GM23338 (cell line): ENCODE measurements around the gene CPD. TPM values are rescaled to one million over a fixed set of nuclear protein-coding genes. Genes with fewer than 3 reads are reported as not detected.
A peak's percentile ranks its signal among the peaks of the same experiment; 100 is the strongest.
"Not testable (repeated sequence)": the region's sequence is repeated elsewhere in the genome, so short reads cannot be mapped to it uniquely, and the experiment has no call there.

Experiments
- ATAC-seq: fragments of 200-7000 bp; cut with Tn5 transposase; 3 replicates; pipeline ENCODE4 v1.9.1; 2020
- DNase-seq: peaks from one replicate; pipeline ENCODE4 v3.0.0-alpha.2; 2015; ENCODE audit warnings: low spot score
- H2AFZ ChIP-seq: fragments of 200-600 bp; sonication (generic); 2 replicates; pipeline ENCODE4 v1.8.0; 2016; ENCODE audit warnings: antibody characterized with exemption, mild to moderate bottlenecking, moderate library complexity
- H3F3A ChIP-seq: fragments of 200-600 bp; sonication (generic); replicated peaks from 2 replicates; pipeline ENCODE4 v1.8.0; 2017; ENCODE audit warnings: antibody characterized with exemption, mixed run types, low read depth
- H3K27ac ChIP-seq: fragments of 200-600 bp; sonication (generic); 2 replicates; pipeline ENCODE4 v1.6.1; 2016; ENCODE audit warnings: low read depth
- H3K27me3 ChIP-seq: fragments of 200-600 bp; sonication (generic); 2 replicates; pipeline ENCODE4 v1.8.0; 2016; ENCODE audit warnings: mild to moderate bottlenecking, mixed run types, moderate library complexity; ENCODE audit not compliant: insufficient read depth
- H3K36me3 ChIP-seq: fragments of 200-600 bp; sonication (generic); 2 replicates; pipeline ENCODE4 v1.8.0; 2016; ENCODE audit warnings: mild to moderate bottlenecking; ENCODE audit not compliant: insufficient read depth
- H3K4me1 ChIP-seq: fragments of 200-600 bp; sonication (generic); 2 replicates; pipeline ENCODE4 v1.8.0; 2016; ENCODE audit warnings: mild to moderate bottlenecking, moderate library complexity; ENCODE audit not compliant: insufficient read depth
- H3K4me2 ChIP-seq: fragments of 200-600 bp; sonication (generic); 2 replicates; pipeline ENCODE4 v1.7.1; 2017; ENCODE audit warnings: mixed run types
- H3K4me3 ChIP-seq: fragments of 200-600 bp; sonication (generic); 2 replicates; pipeline ENCODE4 v1.6.1; 2016; ENCODE audit warnings: mixed run types
- H3K79me2 ChIP-seq: fragments of 200-600 bp; sonication (generic); replicated peaks from 2 replicates; pipeline ENCODE4 v1.8.0; 2017; ENCODE audit warnings: mild to moderate bottlenecking; ENCODE audit not compliant: insufficient read depth
- H3K9me2 ChIP-seq: fragments of 200-600 bp; sonication (generic); 2 replicates; pipeline ENCODE4 v1.8.0; 2017; ENCODE audit not compliant: insufficient read depth
- H4K20me1 ChIP-seq: fragments of 200-600 bp; sonication (generic); replicated peaks from 2 replicates; pipeline ENCODE4 v1.8.0; 2017; ENCODE audit warnings: mild to moderate bottlenecking; ENCODE audit not compliant: insufficient read depth
- H3K27ac Mint-ChIP-seq: 2 replicates; pipeline ENCODE4 v1.8.0; 2020; ENCODE audit warnings: inconsistent platforms, mild to moderate bottlenecking, moderate library complexity, mixed read lengths
- H3K27me3 Mint-ChIP-seq: 3 replicates; pipeline ENCODE4 v1.8.0; 2022; ENCODE audit warnings: low read depth, mild to moderate bottlenecking, moderate library complexity, mixed read lengths, inconsistent platforms; ENCODE audit not compliant: insufficient read depth, poor library complexity
- H3K36me3 Mint-ChIP-seq: 3 replicates; pipeline ENCODE4 v1.8.0; 2021; ENCODE audit warnings: low read depth, mild to moderate bottlenecking, inconsistent platforms, moderate library complexity, mixed read lengths
- H3K4me1 Mint-ChIP-seq: 3 replicates; pipeline ENCODE4 v1.8.0; 2020; ENCODE audit warnings: mild to moderate bottlenecking, inconsistent platforms, mixed read lengths
- H3K4me3 Mint-ChIP-seq: 3 replicates; pipeline ENCODE4 v1.8.0; 2021; ENCODE audit warnings: moderate library complexity, mild to moderate bottlenecking, inconsistent platforms, mixed read lengths
- H3K9me3 Mint-ChIP-seq: 3 replicates; pipeline ENCODE4 v1.8.0; 2020; ENCODE audit warnings: moderate library complexity, mild to moderate bottlenecking, inconsistent platforms, mixed read lengths
- CREB1 ChIP-seq: fragments of 250-450 bp; sonication (Bioruptor Pico); IDR thresholded peaks from 2 replicates; pipeline ENCODE4 v1.5.0; 2020; ENCODE audit warnings: low read depth, mild to moderate bottlenecking, moderate library complexity
- NANOG ChIP-seq: IDR thresholded peaks from 2 replicates; pipeline ENCODE4 v1.6.1; 2016; ENCODE audit warnings: antibody characterized with exemption, borderline replicate concordance
- ZNF114 ChIP-seq: fragments of 250-450 bp; sonication (Bioruptor Pico); IDR thresholded peaks from 2 replicates; pipeline ENCODE4 v1.5.0; 2020; ENCODE audit warnings: mild to moderate bottlenecking, moderate library complexity
- polyA plus RNA-seq: library from polyadenylated mRNA; unstranded; fragments of >200 nt; fragmentation: Nextera tagmentation; extraction: Ambion mirVana; gene quantifications from 2 replicates; pipeline ENCODE4 v1.2.1, GENCODE V29; 2016
- total RNA-seq: library from RNA; depleted of rRNA; stranded (reverse); fragments of >200 nt; shearing (Covaris generic); gene quantifications from 2 replicates; pipeline ENCODE4 v1.2.3, GENCODE V29; 2014
- TF ChIP-seq, protein P1 (sequence below), 2 experiments: fragments of 200-600 bp in 1 of 2; sonication (generic) in 1 of 2; conservative IDR thresholded peaks; 2 replicates each; pipeline versions ENCODE4 v1.5.1 to v1.6.1; 2016 to 2017; ENCODE audit warnings: antibody characterized with exemption in 2 of 2, low read depth in 2 of 2, mild to moderate bottlenecking in 2 of 2, moderate library complexity in 1 of 2

The CPD gene
- total and polyA plus RNA-seq, 2 experiments from 2014 or later: 6.2 to 57.8 TPM

DNA sequence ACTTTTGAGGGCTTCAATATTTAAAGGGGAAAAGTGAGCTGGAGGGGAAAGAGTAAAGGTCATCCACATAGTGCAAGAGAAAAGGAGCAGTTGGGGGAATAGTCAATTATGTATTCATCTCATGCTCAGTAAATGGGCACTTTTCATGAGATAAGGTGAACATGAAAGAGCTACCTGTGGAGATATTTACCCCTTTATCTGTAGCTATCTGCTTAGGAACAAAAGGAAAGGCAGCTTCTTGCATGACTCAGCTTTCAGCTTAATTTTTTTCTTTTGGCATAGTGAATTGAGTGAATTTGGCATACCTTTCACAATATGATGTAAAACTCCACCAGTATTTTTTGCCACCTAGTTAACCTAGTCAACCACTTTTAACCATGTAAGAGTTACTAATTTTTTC is 26.4 kb downstream of the CPD start:
- Histone ChIP-seq H2AFZ (no peak overlapping the region), H3K36me3 (no peaks in the 10 kb centered on the region; the same call in 1 of the 2 replicates), H4K20me1 (peaks cover 9% of the 10 kb centered on the region; the same call in 1 of the 2 replicates), H3K79me2 (peaks cover 4% of the 10 kb centered on the region; the same call in 1 of the 2 replicates), H3K27ac (peak overlapping the region; percentile 51; the same call in 1 of the 2 replicates), H3F3A (no peaks in the 10 kb centered on the region), H3K4me2 (peak overlapping the region; percentile 52), H3K4me3 (peak overlapping the region; percentile 29), H3K4me1 (peaks cover 24% of the 10 kb centered on the region), H3K9me2 (no peaks in the 10 kb centered on the region), H3K27me3 (no peaks in the 10 kb centered on the region)
- Mint-ChIP-seq H3K27ac (peak overlapping the region; percentile 91), H3K4me3 (peak overlapping the region; percentile 49), H3K36me3 (peaks cover 18% of the 10 kb centered on the region; the same call in 2 of the 3 replicates), H3K27me3 (peaks cover 4% of the 10 kb centered on the region), H3K4me1 (peaks cover 14% of the 10 kb centered on the region; the same call in 2 of the 3 replicates), H3K9me3 (no peaks in the 10 kb centered on the region)
- no peak for TF ChIP-seq ZNF114
- peak; percentile 48; the same call in 1 of the 2 replicates for TF ChIP-seq NANOG
- TF ChIP-seq, protein P1, sequence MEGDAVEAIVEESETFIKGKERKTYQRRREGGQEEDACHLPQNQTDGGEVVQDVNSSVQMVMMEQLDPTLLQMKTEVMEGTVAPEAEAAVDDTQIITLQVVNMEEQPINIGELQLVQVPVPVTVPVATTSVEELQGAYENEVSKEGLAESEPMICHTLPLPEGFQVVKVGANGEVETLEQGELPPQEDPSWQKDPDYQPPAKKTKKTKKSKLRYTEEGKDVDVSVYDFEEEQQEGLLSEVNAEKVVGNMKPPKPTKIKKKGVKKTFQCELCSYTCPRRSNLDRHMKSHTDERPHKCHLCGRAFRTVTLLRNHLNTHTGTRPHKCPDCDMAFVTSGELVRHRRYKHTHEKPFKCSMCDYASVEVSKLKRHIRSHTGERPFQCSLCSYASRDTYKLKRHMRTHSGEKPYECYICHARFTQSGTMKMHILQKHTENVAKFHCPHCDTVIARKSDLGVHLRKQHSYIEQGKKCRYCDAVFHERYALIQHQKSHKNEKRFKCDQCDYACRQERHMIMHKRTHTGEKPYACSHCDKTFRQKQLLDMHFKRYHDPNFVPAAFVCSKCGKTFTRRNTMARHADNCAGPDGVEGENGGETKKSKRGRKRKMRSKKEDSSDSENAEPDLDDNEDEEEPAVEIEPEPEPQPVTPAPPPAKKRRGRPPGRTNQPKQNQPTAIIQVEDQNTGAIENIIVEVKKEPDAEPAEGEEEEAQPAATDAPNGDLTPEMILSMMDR (conservative IDR thresholded peaks at IDR 0.05; ENCODE audit: low read depth in 2 of 2): no peak
- no peak for TF ChIP-seq CREB1
- peak; percentile 27 for DNase-seq
- peak; percentile 48; the same call in 2 of the 3 replicates for ATAC-seq

DNA sequence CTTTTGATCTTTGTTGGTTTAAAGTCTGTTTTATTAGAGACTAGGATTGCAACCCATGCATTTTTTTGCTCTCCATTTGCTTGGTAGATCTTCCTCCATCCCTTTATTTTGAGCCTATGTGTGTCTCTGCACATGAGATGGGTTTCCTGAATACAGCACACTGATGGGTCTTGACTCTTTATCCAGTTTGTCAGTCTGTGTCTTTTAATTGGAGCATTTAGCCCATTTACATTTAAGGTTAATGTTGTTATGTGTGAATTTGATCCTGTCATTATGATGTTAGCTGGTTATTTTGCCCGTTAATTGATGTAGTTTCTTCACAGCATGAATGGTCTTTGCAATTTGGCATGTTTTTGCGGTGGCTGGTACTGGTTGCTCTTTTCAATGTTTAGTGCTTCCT is 31.9 kb downstream of the CPD start:
- not testable (repeated sequence) for H3K4me2 ChIP-seq, H3K36me3 Mint-ChIP-seq, H3K79me2 ChIP-seq, H3K27ac Mint-ChIP-seq, DNase-seq, H3K27me3 ChIP-seq, H3K27me3 Mint-ChIP-seq, H3K9me2 ChIP-seq, H3K36me3 ChIP-seq, H3K9me3 Mint-ChIP-seq, ATAC-seq, H3K4me1 ChIP-seq, H4K20me1 ChIP-seq, H3K4me3 ChIP-seq, H2AFZ ChIP-seq, H3K27ac ChIP-seq, H3F3A ChIP-seq, H3K4me3 Mint-ChIP-seq
- peaks cover 12% of the 10 kb centered on the region for H3K4me1 Mint-ChIP-seq

DNA sequence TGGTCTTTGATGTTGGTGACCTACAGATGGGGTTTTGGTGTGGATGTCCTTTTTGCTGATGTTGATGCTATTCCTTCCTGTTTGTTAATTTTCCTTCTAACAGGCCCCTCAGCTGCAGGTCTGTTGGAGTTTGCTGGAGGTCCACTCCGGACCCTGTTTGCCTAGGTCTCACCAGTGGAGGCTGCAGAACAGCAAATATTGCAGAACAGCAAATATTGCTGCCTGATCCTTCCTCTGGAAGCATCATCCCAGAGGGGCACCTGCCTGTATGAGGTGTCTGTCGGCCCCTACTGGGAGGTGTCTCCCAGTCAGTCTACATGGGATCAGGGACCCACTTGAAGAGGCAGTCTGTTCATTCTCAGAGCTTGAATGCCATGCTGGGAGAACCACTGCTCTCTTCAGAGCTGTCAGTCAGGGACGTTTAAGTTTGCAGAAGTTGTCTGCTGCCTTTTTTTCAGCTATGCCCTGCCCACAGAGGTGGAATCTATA is 33.3 kb downstream of the CPD start:
- not testable (repeated sequence) for H3K27me3 ChIP-seq, H3K4me3 ChIP-seq, H3K4me3 Mint-ChIP-seq, H3K4me1 ChIP-seq, H3K27ac Mint-ChIP-seq, H2AFZ ChIP-seq, H3K79me2 ChIP-seq, H3K4me2 ChIP-seq, H3K36me3 Mint-ChIP-seq, DNase-seq, H3K27me3 Mint-ChIP-seq, ATAC-seq, H4K20me1 ChIP-seq, H3F3A ChIP-seq, H3K4me1 Mint-ChIP-seq, H3K36me3 ChIP-seq, H3K9me2 ChIP-seq, H3K9me3 Mint-ChIP-seq, H3K27ac ChIP-seq
- TF ChIP-seq, protein P1 (conservative IDR thresholded peaks at IDR 0.05; ENCODE audit: low read depth in 2 of 2): 0 out of 4 replicates have a peak, but pooled peaks of 1 of the 2 experiments have one; percentile 8
